Karpas-422 (cell line): ENCODE results near the gene PPM1M. TPM values are rescaled to one million over a fixed set of nuclear protein-coding genes. Genes with fewer than 3 reads are reported as not detected.

ENCODE experiments used
- DNase-seq: peaks from one replicate; pipeline ENCODE4 v3.0.0-alpha.2; 2015
- H2AFZ ChIP-seq: fragments of 200-600 bp; sonication (generic); 2 replicates; pipeline ENCODE4 v1.6.1; 2014; ENCODE audit warnings: antibody characterized with exemption, low read length, mixed read lengths
- H3K27ac ChIP-seq: fragments of 200-600 bp; sonication (generic); 2 replicates; pipeline ENCODE4 v1.5.1; 2014; ENCODE audit warnings: mild to moderate bottlenecking, low read length, moderate library complexity
- H3K27me3 ChIP-seq: fragments of 200-600 bp; sonication (generic); 2 replicates; pipeline ENCODE4 v1.6.1; 2014; ENCODE audit warnings: low read length, mixed read lengths
- H3K36me3 ChIP-seq: fragments of 200-600 bp; sonication (generic); 2 replicates; pipeline ENCODE4 v1.6.1; 2014; ENCODE audit warnings: low read length, mixed read lengths; ENCODE audit not compliant: insufficient read depth
- H3K4me1 ChIP-seq: fragments of 200-600 bp; sonication (generic); 2 replicates; pipeline ENCODE4 v1.6.1; 2014; ENCODE audit warnings: mild to moderate bottlenecking, low read length, mixed read lengths
- H3K4me2 ChIP-seq: fragments of 200-600 bp; sonication (generic); 2 replicates; pipeline ENCODE4 v1.6.1; 2014; ENCODE audit warnings: low read length, low read depth, mild to moderate bottlenecking; ENCODE audit not compliant: poor library complexity, severe bottlenecking
- H3K4me3 ChIP-seq: fragments of 200-600 bp; sonication (generic); 2 replicates; pipeline ENCODE4 v1.5.1; 2014; ENCODE audit warnings: mild to moderate bottlenecking, antibody characterized with exemption, low read length, mixed read lengths
- H3K79me2 ChIP-seq: fragments of 200-600 bp; sonication (generic); 2 replicates; pipeline ENCODE4 v1.6.1; 2014; ENCODE audit warnings: mild to moderate bottlenecking, low read length, mixed read lengths
- H3K9ac ChIP-seq: fragments of 200-600 bp; sonication (generic); 2 replicates; pipeline ENCODE4 v1.6.0; 2014; ENCODE audit warnings: low read length
- H3K9me2 ChIP-seq: fragments of 200-600 bp; sonication (generic), shearing (Covaris generic); replicated peaks from 2 replicates; pipeline ENCODE4 v1.6.0; 2014; ENCODE audit warnings: mild to moderate bottlenecking, low read length, moderate library complexity; ENCODE audit not compliant: insufficient read depth
- H3K9me3 ChIP-seq: fragments of 300-700, 200-600 bp; sonication (generic); 2 replicates; pipeline ENCODE4 v1.6.1; 2014; ENCODE audit warnings: low read length, mixed read lengths
- H4K20me1 ChIP-seq: fragments of 200-600 bp; sonication (generic); 2 replicates; pipeline ENCODE4 v1.6.1; 2014; ENCODE audit warnings: mild to moderate bottlenecking, antibody characterized with exemption, low read length, low read depth; ENCODE audit not compliant: insufficient read depth
- total RNA-seq: library from RNA; depleted of rRNA; stranded (reverse); fragments of >200 nt; shearing (Covaris generic); gene quantifications from 2 replicates; pipeline ENCODE4 v1.2.3, GENCODE V29; 2014; ENCODE audit warnings: low replicate concordance

PPM1M gene
- total RNA-seq, 1 experiment from 2014 or later, result 35.4 TPM

DNA sequence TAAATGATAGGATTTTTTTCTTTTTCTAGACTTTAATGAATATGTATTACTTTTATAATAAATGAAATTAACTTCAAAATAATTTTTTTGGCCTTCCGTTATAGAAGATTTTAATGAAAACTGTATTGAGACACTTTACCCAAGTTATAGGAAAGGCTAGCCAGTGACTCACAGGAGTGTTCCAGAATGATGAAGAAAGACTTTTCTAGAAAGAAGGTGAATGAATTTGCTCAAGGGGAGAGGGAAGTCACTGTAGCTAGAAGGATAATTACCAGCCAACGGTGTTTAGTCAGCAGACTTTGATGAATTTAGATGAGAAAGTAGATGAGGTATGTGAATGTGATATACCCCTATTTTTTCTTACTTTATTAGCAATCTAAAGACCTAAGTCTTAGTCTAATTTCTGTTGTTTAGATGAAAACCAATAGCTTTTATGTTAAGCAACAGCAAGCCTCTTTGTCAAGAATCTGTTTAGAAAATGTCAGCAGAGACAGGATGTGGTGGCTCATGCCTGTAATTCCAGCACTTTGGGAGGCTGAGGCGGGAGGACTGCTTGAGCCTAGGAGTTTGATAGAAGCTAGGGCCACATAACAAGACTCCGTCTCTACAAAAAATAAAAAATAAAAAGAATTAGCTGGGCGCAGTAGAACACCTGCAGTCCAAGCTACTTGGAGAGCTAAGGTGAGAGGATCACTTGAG is 44.4 kb upstream of the PPM1M start:
- Histone ChIP-seq H3K36me3 (peaks cover 42% of the 10 kb centered on the region; the same call in 1 of the 2 replicates), H3K9me3 (no peaks in the 10 kb centered on the region), H3K9me2 (no peaks in the 10 kb centered on the region), H3K27ac (peak overlapping the region; percentile 75), H4K20me1 (no peaks in the 10 kb centered on the region; the same call in 1 of the 2 replicates), H2AFZ (no peak overlapping the region), H3K4me2 (peak overlapping the region; percentile 48), H3K27me3 (no peaks in the 10 kb centered on the region), H3K79me2 (peaks cover 21% of the 10 kb centered on the region), H3K4me1 (peaks cover 53% of the 10 kb centered on the region), H3K4me3 (no peak overlapping the region), H3K9ac (no peak overlapping the region)
- DNase-seq, result no peak

GRCh38 chr3:52202384-52203077 is 43.0 kb upstream of the PPM1M start:
- H3K27me3 ChIP-seq, result no peaks in the 10 kb centered on the region
- H2AFZ ChIP-seq, result no peak overlapping the region
- H3K9ac ChIP-seq, result peak overlapping the region; percentile 54; the same call in 1 of the 2 replicates
- H3K27ac ChIP-seq, result peak overlapping the region; percentile 75
- H3K4me2 ChIP-seq, result peak overlapping the region; percentile 48
- H3K4me1 ChIP-seq, result peaks cover 46% of the 10 kb centered on the region
- H3K36me3 ChIP-seq, result peaks cover 52% of the 10 kb centered on the region
- DNase-seq, result peak; percentile 64
- no peaks in the 10 kb centered on the region; the same call in 1 of the 2 replicates for H4K20me1 ChIP-seq
- peak overlapping the region; percentile 10; the same call in 1 of the 2 replicates for H3K4me3 ChIP-seq
- no peaks in the 10 kb centered on the region for H3K9me2 ChIP-seq
- H3K79me2 ChIP-seq, result peaks cover 21% of the 10 kb centered on the region
- no peaks in the 10 kb centered on the region for H3K9me3 ChIP-seq

DNA sequence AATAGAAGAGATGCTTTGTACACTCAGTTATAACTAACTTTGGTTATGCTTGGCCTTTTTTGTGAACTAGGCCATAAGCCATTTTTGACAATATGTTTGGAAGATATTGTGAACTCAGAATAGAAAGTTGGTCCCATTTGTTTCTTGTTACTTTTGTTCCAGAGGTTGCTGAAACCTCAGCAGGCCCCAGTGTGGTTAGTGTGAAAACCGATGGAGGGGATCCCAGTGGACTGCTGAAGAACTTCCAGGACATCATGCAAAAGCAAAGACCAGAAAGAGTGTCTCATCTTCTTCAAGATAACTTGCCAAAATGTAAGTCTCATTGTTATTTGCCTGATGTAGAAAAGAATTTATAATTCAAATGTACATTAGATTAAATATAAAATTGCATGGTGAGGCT is 41.9 kb upstream of the PPM1M start:
- Histone ChIP-seq H3K27ac (no peak overlapping the region), H3K9ac (no peak overlapping the region), H4K20me1 (0 out of 2 replicates have a peak, but pooled peaks cover 8% of the 10 kb centered on the region), H3K4me2 (no peak overlapping the region), H3K79me2 (peaks cover 14% of the 10 kb centered on the region), H3K27me3 (no peaks in the 10 kb centered on the region), H2AFZ (no peak overlapping the region), H3K4me3 (no peak overlapping the region), H3K36me3 (peaks cover 63% of the 10 kb centered on the region), H3K9me3 (no peaks in the 10 kb centered on the region), H3K9me2 (no peaks in the 10 kb centered on the region), H3K4me1 (peaks cover 41% of the 10 kb centered on the region)
- no peak for DNase-seq

DNA sequence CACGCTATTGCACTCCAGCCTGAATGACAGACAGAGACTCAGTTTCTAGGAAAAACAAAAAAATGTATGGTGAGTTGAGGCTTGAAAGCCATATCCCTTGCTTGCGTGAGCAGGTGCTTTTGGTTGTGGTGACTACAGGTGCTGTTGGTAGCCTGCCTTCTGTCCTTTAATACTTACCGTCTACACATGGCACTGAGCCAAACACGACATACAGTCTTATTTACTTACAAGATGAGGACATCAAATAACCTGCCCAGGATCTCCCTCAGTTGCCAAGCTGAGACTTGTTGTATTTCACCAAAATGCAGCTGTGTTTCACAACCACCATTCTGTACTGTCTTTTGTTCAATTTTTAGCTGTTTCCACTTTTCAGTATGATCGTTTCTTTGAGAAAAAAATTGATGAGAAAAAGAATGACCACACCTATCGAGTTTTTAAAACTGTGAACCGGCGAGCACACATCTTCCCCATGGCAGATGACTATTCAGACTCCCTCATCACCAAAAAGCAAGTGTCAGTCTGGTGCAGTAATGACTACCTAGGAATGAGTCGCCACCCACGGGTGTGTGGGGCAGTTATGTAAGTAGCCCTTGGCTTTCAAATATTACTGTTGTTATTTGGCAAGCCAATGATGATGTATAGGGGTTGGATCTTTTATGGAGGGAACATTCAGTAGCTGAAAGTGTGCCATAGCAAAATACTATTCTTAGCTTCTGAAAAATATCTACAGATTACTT is 41.1 kb upstream of the PPM1M start:
- Histone ChIP-seq H4K20me1 (0 out of 2 replicates have a peak, but pooled peaks cover 8% of the 10 kb centered on the region), H3K9ac (no peak overlapping the region), H3K79me2 (peaks cover 6% of the 10 kb centered on the region; the same call in 1 of the 2 replicates), H2AFZ (no peak overlapping the region), H3K4me3 (no peak overlapping the region), H3K27ac (no peak overlapping the region), H3K4me1 (peaks cover 33% of the 10 kb centered on the region), H3K9me3 (no peaks in the 10 kb centered on the region), H3K4me2 (no peak overlapping the region), H3K36me3 (peaks cover 61% of the 10 kb centered on the region), H3K9me2 (no peaks in the 10 kb centered on the region), H3K27me3 (no peaks in the 10 kb centered on the region)
- DNase-seq, result no peak

- Histone ChIP-seq H4K20me1 (0 out of 2 replicates have a peak, but pooled peaks cover 8% of the 10 kb centered on the region), H3K9ac (no peak overlapping the region), H3K4me1 (peaks cover 26% of the 10 kb centered on the region), H3K4me2 (no peak overlapping the region), H3K36me3 (peaks cover 61% of the 10 kb centered on the region), H3K27ac (no peak overlapping the region), H2AFZ (no peak overlapping the region), H3K9me3 (no peaks in the 10 kb centered on the region), H3K79me2 (no peaks in the 10 kb centered on the region), H3K4me3 (no peak overlapping the region), H3K27me3 (no peaks in the 10 kb centered on the region), H3K9me2 (no peaks in the 10 kb centered on the region)
- no peak for DNase-seq
Measured at GRCh38 chr3:52205727-52206372, 39.7 kb upstream of the PPM1M start.

GRCh38 chr3:52208556-52208955 is 37.0 kb upstream of the PPM1M start:
- Histone ChIP-seq H3K4me1 (no peaks in the 10 kb centered on the region), H2AFZ (no peak overlapping the region), H3K27ac (no peak overlapping the region), H4K20me1 (0 out of 2 replicates have a peak, but pooled peaks cover 8% of the 10 kb centered on the region), H3K4me2 (no peak overlapping the region), H3K79me2 (no peaks in the 10 kb centered on the region), H3K9me2 (no peaks in the 10 kb centered on the region), H3K9ac (no peak overlapping the region), H3K27me3 (no peaks in the 10 kb centered on the region), H3K4me3 (no peak overlapping the region), H3K36me3 (peaks cover 62% of the 10 kb centered on the region), H3K9me3 (no peaks in the 10 kb centered on the region)
- DNase-seq, result no peak

- Histone ChIP-seq H3K4me1 (no peaks in the 10 kb centered on the region), H3K27me3 (no peaks in the 10 kb centered on the region), H3K9me3 (no peaks in the 10 kb centered on the region), H3K27ac (no peak overlapping the region; the same call in 1 of the 2 replicates), H3K36me3 (peaks cover 54% of the 10 kb centered on the region), H4K20me1 (0 out of 2 replicates have a peak, but pooled peaks cover 8% of the 10 kb centered on the region), H3K4me2 (no peak overlapping the region), H3K9me2 (no peaks in the 10 kb centered on the region), H3K4me3 (no peak overlapping the region), H2AFZ (no peak overlapping the region), H3K9ac (no peak overlapping the region), H3K79me2 (no peaks in the 10 kb centered on the region)
- DNase-seq, result no peak
Measured at GRCh38 chr3:52210037-52210436, 35.5 kb upstream of the PPM1M start.
